ENCODE measurements around the gene ZDHHC4.

Gene ZDHHC4

DNA sequence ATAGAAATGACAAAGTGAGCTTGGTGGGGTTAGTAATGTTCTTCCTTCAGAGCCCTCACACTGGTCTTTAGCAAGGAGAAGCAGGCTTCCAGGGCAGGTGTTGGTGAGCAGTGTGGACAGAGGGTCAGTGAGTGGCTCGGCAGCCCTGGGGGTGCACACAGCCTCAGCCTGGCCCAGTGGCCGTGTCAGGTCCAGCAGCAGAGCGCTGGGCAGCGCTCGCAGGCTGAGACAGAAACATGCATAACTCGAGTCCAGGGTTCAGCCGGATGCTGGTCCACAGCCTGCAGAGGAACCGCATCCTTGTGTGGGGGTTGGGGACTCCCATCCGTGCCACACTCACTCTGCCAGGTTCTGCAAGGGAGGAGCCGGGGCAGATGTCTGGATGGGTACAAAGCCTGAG lies 27.2 kb downstream of the ZDHHC4 start:
- no peak for DNase-seq (ENCODE audit: extremely low read depth in 1 of 2, low read depth in 1 of 2)

- DNase-seq (ENCODE audit: extremely low read depth in 1 of 2, low read depth in 1 of 2), result no peak
These were observed 29.8 kb downstream of the ZDHHC4 start for GRCh38 chr7:6606866-6607583.

DNA sequence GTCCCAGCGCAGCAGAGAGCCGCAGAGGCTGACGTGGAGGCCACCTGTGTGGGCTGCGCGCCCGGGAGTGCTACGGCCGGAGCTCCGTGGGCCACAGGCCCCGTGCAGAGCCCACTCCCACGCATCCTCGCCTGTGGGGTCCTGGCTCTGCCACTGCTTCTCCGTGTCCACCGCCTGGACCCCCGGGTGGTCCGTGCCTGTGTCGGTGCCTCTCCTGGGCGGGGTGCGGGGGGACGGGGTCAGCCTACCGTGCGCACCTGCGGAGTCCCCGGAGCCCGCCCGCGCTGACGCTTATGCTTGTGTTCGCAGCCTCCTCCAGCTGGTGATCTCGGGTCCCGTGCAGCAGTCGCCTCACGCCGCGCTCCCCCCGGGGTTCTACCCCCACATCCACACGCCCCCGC lies 30.4 kb downstream of the ZDHHC4 start:
- no peak for DNase-seq (ENCODE audit: extremely low read depth in 1 of 2, low read depth in 1 of 2)

DNA sequence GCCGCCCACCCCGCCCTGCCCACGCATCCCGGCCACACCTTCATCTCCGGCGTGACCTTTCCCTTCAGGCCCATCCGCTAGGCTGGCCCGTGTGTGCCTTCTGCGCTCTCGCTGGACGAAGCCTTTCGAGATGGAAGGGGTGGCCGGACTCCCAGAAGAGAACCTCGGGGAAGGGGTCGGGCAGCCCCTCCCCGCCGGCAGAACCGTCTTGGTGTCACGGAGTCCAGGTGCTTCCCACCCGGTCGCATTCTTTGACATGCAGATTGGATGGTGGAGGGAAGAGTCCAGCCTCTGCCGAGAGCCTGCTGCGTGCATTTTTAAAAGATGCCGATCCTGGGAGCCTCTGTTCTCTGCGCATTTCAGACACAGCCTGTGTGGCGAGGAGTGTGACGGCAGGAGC lies 30.8 kb downstream of the ZDHHC4 start:
- no peak for DNase-seq (ENCODE audit: extremely low read depth in 1 of 2, low read depth in 1 of 2)

GRCh38 chr7:6608794-6609193 lies 31.5 kb downstream of the ZDHHC4 start:
- DNase-seq (ENCODE audit: extremely low read depth in 1 of 2, low read depth in 1 of 2), result no peak

- DNase-seq (ENCODE audit: extremely low read depth in 1 of 2, low read depth in 1 of 2), result no peak
These were observed 35.6 kb downstream of the ZDHHC4 start for GRCh38 chr7:6612819-6613218.

- no peak for DNase-seq (ENCODE audit: extremely low read depth in 1 of 2, low read depth in 1 of 2)
These were observed 36.5 kb downstream of the ZDHHC4 start for GRCh38 chr7:6613706-6614105.

DNA sequence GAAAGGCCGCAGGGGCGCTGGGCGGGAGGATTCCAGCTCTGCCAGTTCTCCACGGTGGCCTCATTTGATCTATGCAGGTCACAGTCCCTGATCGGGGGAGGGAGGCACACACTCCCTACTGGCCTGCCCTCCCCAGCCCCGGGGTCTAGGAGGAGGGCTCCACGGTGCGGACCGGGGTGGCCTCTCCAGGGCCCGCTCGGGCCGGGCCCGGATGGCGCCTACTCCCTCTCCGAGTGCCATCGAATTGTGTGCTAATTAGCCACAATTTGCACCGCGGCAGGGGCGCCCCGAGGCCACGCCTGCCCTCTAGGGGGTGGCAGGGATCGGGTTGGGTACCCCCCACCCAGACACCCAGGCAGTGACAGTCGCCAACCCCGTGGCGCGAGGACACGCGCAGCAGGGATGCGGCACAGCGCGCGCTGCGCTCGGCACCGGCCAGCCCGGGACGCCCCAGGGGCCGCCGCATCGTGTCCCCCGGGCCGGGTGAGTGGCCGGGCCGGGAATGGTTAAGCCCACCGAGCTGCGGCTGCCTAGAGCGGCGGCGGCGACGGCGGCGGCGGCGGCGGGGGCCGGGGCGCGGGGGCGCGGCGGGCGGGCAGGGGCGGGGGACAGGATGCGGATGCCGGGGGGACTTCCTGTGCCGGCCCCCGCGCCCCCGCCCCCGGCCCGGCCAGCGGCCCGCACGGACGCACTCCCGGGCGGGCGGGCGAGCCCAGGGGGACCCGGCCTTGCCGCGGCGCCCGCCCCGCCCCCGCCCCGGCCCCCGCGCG lies 37.9 kb downstream of the ZDHHC4 start, which contains the start of gene ZNF853:
TSS of gene ZNF853 (plus strand) at position 658 of the 770 bp plus-strand sequence. CDS start 565 bp downstream, outside the sequence.
- no peak for DNase-seq (ENCODE audit: extremely low read depth in 1 of 2, low read depth in 1 of 2)

- DNase-seq (ENCODE audit: extremely low read depth in 1 of 2, low read depth in 1 of 2), result no peak
These were observed 38.7 kb downstream of the ZDHHC4 start for GRCh38 chr7:6615723-6616555.

- no peak for DNase-seq (ENCODE audit: extremely low read depth in 1 of 2, low read depth in 1 of 2)
These were observed 39.8 kb downstream of the ZDHHC4 start for GRCh38 chr7:6616854-6617643.

GRCh38 chr7:6618621-6619020 lies 41.4 kb downstream of the ZDHHC4 start:
- DNase-seq (ENCODE audit: extremely low read depth in 1 of 2, low read depth in 1 of 2), result no peak

GRCh38 chr7:6619961-6620360 lies 42.7 kb downstream of the ZDHHC4 start:
- DNase-seq (ENCODE audit: extremely low read depth in 1 of 2, low read depth in 1 of 2), result no peak

DNA sequence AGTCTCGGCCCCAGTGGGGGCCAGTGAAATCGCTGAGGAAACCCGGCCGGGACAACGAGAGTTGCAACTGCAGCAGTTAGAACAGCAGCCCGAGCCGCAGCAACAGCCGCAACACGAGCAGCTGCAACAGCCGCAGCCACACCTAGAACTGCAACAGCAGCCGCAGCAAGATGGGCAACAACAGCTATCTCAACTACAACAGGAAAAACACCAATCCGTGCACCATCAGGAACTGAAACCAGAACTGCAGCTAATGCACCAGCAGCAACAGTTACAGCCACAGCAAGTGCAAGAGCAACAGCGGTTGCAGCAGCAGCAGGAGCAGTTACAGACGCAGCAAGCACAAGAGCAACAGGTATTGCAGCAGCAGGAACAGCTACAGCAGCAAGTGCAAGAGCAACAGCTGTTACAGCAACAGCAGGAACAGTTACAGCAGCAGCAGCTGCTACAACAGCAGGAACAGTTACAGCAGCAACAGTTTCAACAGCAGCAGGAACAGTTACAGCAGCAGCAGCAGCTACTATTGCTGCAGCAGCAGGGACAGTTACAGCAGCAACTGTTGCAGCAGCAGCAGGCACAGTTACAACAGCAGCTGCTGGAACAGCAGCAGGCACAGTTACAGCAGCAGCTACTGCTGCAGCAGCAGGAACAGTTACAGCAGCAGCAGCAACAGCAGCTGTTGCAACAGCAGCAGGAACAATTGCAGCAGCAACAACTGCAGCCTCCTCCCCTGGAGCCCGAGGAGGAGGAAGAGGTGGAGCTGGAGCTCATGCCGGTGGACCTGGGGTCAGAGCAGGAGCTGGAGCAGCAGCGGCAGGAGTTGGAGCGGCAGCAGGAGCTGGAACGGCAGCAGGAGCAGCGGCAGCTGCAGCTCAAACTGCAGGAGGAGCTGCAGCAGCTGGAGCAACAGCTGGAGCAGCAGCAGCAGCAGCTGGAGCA lies 44.2 kb downstream of the ZDHHC4 start:
- no peak for DNase-seq (ENCODE audit: extremely low read depth in 1 of 2, low read depth in 1 of 2)

DNA sequence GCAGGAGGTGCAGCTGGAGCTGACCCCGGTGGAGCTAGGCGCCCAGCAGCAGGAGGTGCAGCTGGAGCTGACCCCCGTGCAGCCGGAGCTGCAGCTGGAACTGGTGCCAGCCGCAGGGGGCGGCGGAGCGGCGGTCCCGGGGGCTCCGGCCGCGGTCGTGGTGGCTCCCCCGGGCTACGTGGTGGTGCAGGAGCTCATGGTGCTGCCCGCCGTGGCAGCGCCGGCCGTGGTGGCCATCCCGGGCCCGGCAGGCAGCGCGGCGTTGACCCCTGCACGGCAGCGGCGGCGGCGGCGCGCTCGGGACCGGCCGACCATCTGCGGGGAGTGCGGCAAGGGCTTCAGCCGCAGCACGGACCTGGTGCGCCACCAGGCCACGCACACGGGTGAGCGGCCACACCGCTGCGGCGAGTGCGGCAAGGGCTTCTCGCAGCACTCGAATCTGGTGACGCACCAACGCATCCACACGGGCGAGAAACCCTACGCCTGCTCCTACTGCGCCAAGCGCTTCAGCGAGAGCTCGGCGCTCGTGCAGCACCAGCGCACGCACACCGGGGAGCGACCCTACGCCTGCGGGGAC lies 45.0 kb downstream of the ZDHHC4 start:
- DNase-seq (ENCODE audit: extremely low read depth in 1 of 2, low read depth in 1 of 2), result no peak

GRCh38 chr7:6623589-6624245 lies 46.5 kb downstream of the ZDHHC4 start:
- DNase-seq (ENCODE audit: extremely low read depth in 1 of 2, low read depth in 1 of 2), result no peak

GRCh38 chr7:6624246-6624611 lies 47.0 kb downstream of the ZDHHC4 start:
- no peak for DNase-seq (ENCODE audit: extremely low read depth in 1 of 2, low read depth in 1 of 2)

DNA sequence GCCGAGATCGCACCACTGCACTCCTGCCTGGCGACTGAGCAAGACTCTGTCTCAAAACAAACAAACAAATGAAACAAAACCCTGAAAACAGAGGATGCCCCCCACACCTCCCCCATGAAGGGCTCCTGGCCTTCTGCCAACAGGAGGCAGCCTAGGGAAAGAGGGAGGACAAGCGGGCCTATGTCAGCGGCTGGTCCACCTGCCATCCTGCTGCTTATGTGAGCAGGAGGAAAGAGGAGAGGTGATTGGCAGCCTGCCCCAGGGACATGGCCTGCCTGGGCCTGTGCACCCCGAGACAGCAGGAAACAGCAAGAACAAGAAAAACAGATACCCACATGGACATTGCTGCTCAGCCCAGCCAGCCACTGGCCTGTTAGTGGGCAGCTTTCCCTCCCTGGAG lies 50.8 kb downstream of the ZDHHC4 start:
- DNase-seq (ENCODE audit: extremely low read depth in 1 of 2, low read depth in 1 of 2), result no peak

DNA sequence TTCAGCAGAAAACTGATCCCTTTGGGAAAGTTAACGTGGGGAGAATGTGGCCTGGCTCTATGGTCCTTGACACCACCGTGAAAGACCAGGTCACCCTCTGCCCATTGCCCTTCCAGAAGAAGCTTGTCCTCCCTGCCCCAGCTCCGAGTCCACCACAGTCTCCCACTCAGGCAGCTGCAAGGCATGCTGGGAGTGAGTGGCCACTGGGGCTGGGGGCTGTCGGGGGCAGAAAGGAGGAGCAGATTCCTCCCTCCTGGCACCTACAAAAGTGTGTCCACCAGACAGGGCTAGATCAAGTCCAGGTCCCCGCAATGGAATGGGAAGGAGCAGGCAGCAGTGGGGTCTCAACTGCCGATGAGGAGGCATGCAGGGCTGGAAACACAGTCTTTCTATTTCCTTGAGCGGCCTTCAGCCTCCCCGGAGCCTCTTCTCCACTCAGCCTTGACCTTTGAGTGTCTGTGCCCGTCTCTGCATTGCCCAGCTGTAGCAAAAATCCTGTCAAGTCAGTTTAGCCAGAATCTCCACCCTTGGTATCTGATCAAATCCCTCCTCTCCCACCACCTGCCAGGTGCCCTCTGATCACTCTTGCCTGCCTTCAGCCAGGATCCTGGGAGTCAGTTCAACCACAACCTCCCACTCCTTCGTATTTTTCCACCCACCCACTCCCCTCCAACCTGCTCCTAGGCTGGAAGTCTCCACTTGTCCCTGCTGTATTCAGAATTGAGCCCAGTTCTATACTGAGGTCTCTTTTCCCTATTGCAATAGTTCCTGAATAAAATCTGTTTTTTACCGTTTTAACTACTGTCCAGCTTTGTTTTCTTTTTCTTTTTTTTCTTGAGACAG lies 53.0 kb downstream of the ZDHHC4 start:
- no peak for DNase-seq (ENCODE audit: extremely low read depth in 1 of 2, low read depth in 1 of 2)
